ENCODE measurements around the gene CRABP2.
A peak's percentile ranks its signal among the peaks of the same experiment; 100 is the strongest.

The CRABP2 gene

DNA sequence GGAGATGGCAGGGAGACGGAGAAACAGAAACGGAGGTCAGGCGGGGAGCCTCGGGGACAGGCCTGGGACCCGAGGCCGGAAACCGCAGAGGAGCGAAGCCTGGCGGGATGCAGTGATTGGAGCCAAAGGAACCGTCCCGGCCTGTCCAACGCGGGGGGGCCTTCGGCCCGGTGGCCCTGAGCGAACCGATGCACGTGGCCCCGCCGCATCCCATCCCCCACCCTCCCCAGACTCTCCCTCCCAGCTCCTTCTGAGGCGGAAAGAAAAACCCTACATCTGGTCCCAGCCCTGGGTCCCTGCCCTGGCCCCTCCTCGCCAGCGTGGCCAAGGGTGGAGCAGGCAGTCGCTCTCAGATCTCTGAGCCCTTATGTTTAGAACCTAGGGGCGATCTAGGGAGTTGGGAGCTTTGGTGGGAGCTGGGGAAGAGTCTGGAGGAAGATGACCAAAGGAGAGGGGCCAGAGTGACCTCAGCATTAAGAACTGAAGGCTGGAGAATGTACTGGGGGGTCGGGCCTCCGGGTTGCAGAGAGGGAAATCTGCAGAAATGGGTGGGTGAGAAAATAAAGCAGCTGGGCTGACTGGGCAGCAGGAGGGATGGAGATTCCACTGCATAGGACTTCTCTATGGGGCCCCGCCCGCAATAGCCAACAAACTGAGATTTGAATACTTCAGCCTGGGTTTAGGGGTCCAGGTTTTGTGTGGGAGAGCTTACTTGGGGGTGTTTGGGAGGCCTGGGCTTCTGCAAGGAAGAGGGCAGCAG lies 1.5 kb upstream of the CRABP2 start:
- Histone ChIP-seq H2AFZ (ENCODE audit: low read length) (no peak overlapping the region), H3K36me3 (ENCODE audit: insufficient read depth, low read length) (no peaks in the 10 kb centered on the region), H3K9me2 (ENCODE audit: low read depth, low read length) (no peaks in the 10 kb centered on the region), H3F3A (ENCODE audit: insufficient read depth, low read length) (no peaks in the 10 kb centered on the region), H4K20me1 (ENCODE audit: insufficient read depth, low read length) (no peaks in the 10 kb centered on the region), H3K27me3 (ENCODE audit: insufficient read depth, low read length) (peaks cover 11% of the 10 kb centered on the region; the same call in 1 of the 2 replicates), H3K27ac (ENCODE audit: low read depth, low read length, poor library complexity, severe bottlenecking) (no peak overlapping the region), H3K4me2 (ENCODE audit: low read length) (peak overlapping the region; percentile 42), H3K9me3 (ENCODE audit: low read length) (no peaks in the 10 kb centered on the region), H3K79me2 (ENCODE audit: insufficient read depth, low read length) (no peaks in the 10 kb centered on the region), H3K9ac (ENCODE audit: low read length) (no peak overlapping the region), H3K4me3 (ENCODE audit: low read depth, low read length, poor library complexity, severe bottlenecking) (peak overlapping the region; percentile 33), H3K4me1 (ENCODE audit: insufficient read depth, low read length, severe bottlenecking) (peaks cover 15% of the 10 kb centered on the region)
- TF ChIP-seq EZH2 (IDR thresholded peaks at IDR 0.05; ENCODE audit: borderline replicate concordance, low read length), result no peak
- TF ChIP-seq, protein P1, sequence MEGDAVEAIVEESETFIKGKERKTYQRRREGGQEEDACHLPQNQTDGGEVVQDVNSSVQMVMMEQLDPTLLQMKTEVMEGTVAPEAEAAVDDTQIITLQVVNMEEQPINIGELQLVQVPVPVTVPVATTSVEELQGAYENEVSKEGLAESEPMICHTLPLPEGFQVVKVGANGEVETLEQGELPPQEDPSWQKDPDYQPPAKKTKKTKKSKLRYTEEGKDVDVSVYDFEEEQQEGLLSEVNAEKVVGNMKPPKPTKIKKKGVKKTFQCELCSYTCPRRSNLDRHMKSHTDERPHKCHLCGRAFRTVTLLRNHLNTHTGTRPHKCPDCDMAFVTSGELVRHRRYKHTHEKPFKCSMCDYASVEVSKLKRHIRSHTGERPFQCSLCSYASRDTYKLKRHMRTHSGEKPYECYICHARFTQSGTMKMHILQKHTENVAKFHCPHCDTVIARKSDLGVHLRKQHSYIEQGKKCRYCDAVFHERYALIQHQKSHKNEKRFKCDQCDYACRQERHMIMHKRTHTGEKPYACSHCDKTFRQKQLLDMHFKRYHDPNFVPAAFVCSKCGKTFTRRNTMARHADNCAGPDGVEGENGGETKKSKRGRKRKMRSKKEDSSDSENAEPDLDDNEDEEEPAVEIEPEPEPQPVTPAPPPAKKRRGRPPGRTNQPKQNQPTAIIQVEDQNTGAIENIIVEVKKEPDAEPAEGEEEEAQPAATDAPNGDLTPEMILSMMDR (IDR thresholded peaks at IDR 0.05; ENCODE audit: low read length), result no peak

DNA sequence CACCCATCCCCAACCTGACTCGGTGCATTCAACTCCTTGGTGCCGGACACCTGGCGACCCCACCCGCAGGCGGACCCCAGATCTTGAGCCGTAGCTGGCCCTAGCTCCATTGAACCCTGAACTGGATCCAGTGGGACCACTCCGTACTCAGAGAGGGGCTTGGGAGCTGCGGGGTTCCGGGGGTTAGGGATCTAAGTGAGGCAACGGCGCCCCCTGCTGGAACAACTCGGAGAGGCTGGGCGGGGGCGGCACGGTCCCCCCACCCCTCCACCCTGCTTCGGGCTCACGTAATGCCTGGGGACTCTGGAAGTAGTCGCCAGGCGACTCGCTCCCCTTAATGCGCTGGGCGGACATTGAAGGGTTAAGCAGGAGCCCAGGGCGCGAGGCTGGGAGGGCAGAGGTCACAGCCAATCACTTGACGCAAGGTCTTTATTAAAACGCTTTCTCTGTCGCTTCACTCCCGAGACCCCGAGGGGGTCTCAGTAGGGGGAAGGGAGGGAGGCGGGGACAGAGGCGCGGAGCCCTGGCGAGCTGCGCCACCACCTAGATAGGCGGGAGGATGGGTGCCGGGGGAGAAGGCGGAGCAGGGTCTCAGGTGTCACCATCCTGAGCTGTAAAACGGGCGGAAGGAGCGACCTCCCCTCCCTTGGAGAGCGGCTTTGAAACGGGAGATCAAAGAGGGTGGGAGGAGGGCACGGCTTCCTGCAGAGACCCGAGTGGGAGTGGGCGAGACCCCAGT lies 704 bp upstream of the CRABP2 start:
- no peaks in the 10 kb centered on the region for H3K9me2 ChIP-seq (ENCODE audit: low read depth, low read length)
- TF ChIP-seq, protein P1 (IDR thresholded peaks at IDR 0.05; ENCODE audit: low read length), result peak; percentile 89
- TF ChIP-seq EZH2 (IDR thresholded peaks at IDR 0.05; ENCODE audit: borderline replicate concordance, low read length), result no peak
- peak overlapping the region; percentile 33 for H3K4me3 ChIP-seq (ENCODE audit: low read depth, low read length, poor library complexity, severe bottlenecking)
- H3F3A ChIP-seq (ENCODE audit: insufficient read depth, low read length), result no peaks in the 10 kb centered on the region
- H3K4me2 ChIP-seq (ENCODE audit: low read length), result peak overlapping the region; percentile 42
- no peaks in the 10 kb centered on the region for H3K9me3 ChIP-seq (ENCODE audit: low read length)
- H2AFZ ChIP-seq (ENCODE audit: low read length), result no peak overlapping the region
- H3K36me3 ChIP-seq (ENCODE audit: insufficient read depth, low read length), result no peaks in the 10 kb centered on the region
- no peaks in the 10 kb centered on the region for H4K20me1 ChIP-seq (ENCODE audit: insufficient read depth, low read length)
- H3K4me1 ChIP-seq (ENCODE audit: insufficient read depth, low read length, severe bottlenecking), result peaks cover 15% of the 10 kb centered on the region
- no peak overlapping the region for H3K27ac ChIP-seq (ENCODE audit: low read depth, low read length, poor library complexity, severe bottlenecking)
- peaks cover 11% of the 10 kb centered on the region; the same call in 1 of the 2 replicates for H3K27me3 ChIP-seq (ENCODE audit: insufficient read depth, low read length)
- H3K79me2 ChIP-seq (ENCODE audit: insufficient read depth, low read length), result no peaks in the 10 kb centered on the region
- H3K9ac ChIP-seq (ENCODE audit: low read length), result no peak overlapping the region; the same call in 1 of the 2 replicates

DNA sequence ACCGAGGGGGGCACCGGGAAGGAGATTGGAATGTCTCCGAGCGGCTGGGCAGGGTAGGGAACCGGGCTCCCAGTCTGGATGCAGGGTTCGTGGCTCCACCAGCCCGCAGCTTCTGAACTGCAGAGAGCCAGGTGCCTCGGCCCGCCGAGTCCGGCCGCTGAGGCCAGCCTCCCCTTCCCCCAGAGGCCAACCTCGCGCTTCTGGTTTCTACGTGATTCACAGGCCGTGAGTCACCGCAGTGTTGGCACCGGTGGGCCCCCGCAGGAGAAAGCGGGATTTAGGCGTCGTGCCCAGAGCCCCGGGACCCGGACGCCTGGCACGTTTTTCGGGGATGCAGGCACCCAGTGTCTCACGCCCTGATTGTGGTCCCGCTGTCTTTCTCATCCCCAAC lies 458 bp downstream of the CRABP2 start:
- Histone ChIP-seq H3K9me3 (ENCODE audit: low read length) (no peaks in the 10 kb centered on the region), H3K27ac (ENCODE audit: low read depth, low read length, poor library complexity, severe bottlenecking) (no peak overlapping the region), H3K9ac (ENCODE audit: low read length) (no peak overlapping the region), H3K4me3 (ENCODE audit: low read depth, low read length, poor library complexity, severe bottlenecking) (no peak overlapping the region), H4K20me1 (ENCODE audit: insufficient read depth, low read length) (no peaks in the 10 kb centered on the region), H3K79me2 (ENCODE audit: insufficient read depth, low read length) (no peaks in the 10 kb centered on the region), H3K4me1 (ENCODE audit: insufficient read depth, low read length, severe bottlenecking) (peaks cover 15% of the 10 kb centered on the region), H3K9me2 (ENCODE audit: low read depth, low read length) (no peaks in the 10 kb centered on the region), H2AFZ (ENCODE audit: low read length) (no peak overlapping the region), H3K4me2 (ENCODE audit: low read length) (no peak overlapping the region), H3K27me3 (ENCODE audit: insufficient read depth, low read length) (peaks cover 11% of the 10 kb centered on the region; the same call in 1 of the 2 replicates), H3F3A (ENCODE audit: insufficient read depth, low read length) (no peaks in the 10 kb centered on the region), H3K36me3 (ENCODE audit: insufficient read depth, low read length) (no peaks in the 10 kb centered on the region)
- TF ChIP-seq, protein P1 (IDR thresholded peaks at IDR 0.05; ENCODE audit: low read length), result no peak
- no peak for TF ChIP-seq EZH2 (IDR thresholded peaks at IDR 0.05; ENCODE audit: borderline replicate concordance, low read length)
